Measurements from ENCODE around the gene ZNF485.
"Not testable (repeated sequence)": the region's sequence is repeated elsewhere in the genome, so short reads cannot be mapped to it uniquely, and the experiment has no call there.

Gene ZNF485
- total RNA-seq: 0.13 to 4.1 (median 2.0) reads per million in 17 experiments

DNA sequence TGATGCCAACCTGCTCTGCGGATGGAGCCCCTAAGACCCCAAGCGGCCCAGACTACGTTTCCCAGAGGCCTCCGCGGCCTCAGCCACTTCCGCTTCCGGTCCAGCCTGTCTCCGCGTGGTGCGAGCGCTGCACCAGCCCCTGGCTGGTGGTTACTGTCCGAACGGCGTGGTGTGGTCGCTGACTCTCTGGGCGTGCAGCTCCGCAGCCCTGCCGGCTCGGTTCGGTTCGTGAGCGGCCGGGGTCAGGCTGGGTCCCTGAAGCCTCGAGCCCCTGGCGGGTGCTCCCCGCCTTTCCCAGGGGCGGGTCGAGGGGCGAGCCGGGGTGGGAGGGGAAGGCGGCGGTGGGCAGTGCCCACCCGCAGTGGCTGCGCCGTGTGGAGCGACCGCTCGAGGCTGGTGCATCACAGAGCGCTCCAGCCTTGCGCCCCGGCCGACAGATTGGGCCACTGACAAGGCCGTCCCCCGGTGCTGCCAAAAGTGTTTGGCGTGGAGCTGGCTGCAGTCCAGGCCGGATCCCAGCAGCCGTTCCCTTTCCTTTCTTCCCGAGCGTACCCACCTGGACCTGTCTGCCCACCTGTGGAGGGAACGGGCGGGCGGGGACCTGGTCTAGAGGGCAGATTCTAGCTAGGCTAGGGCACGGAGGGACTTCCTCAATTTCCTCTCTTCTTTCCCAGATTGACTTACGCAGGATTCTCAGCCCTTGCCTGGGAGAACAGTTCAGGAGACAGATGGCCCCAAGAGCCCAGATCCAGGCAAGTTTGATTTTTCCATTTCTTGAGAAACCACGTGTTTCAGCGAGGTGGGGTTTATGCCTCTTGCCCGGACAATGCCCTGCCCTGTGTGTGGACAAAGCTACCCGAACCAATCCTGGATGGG is at the start of gene ZNF485:
Gene ZNF485, plus strand, starts transcription at position 116 of the 876 bp plus-strand sequence. Its CDS starts 613 bp downstream, at position 729.
- peak; percentile 55 to 79 (median 68) for DNase-seq

DNA sequence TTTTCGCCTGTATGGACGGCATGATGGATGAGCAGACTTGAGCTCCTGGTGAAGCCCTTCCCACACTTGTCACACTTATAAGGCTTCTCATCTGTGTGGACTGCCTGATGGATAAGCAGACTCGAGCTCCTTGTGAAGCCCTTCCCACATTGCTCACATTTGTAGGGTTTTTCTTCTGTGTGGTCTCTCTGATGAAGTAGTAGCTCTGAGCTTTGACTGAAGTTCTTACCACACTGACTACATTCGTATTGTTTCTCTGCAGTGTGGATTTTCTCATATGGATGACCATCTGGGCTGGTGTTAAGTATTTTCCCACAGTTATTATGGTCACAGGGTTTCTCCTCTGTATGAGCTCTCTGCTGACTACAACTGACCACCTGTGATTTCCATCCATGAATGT is 49.0 kb upstream of the ZNF485 start:
- DNase-seq: no peak

DNA sequence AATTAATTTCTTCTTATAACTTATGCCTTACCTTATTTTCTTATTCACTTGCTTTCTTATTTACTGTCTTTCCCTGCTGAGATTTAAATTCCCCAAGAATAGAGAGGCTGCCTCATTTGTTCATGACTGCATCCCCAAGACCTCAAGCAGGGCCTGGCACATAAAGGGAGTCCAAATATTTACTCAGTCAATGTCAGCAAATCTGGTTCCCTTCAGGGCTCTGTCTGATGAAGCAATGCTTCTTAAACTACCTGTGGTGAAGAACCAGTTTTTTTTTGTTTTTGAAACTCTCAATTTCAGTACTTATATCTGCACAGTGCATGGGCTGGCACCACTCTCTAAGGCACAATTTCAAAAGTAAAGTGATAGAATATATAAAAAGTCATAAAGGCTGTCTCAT is 36.6 kb upstream of the ZNF485 start:
- no peak for DNase-seq

DNA sequence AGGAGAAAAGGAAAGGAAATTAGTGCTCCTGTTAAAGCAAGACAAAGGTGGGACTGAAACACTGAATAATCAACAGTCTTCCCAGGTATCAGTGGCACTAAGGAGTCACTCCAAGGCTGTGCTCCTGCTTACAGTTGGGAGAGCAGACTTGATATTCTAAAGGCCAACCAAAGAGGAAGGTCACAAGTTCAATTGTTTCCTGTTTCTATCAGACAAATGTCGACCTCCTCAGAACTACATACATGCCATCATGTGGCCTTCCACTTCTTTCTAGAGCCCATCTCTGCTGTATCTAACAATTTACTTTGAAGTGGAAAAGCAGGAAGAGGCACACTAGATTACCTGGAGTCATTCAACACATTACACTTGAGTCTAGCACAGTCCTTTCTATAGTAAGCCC is 35.3 kb upstream of the ZNF485 start:
- peak; percentile 19 to 66 (median 39) for DNase-seq

DNA sequence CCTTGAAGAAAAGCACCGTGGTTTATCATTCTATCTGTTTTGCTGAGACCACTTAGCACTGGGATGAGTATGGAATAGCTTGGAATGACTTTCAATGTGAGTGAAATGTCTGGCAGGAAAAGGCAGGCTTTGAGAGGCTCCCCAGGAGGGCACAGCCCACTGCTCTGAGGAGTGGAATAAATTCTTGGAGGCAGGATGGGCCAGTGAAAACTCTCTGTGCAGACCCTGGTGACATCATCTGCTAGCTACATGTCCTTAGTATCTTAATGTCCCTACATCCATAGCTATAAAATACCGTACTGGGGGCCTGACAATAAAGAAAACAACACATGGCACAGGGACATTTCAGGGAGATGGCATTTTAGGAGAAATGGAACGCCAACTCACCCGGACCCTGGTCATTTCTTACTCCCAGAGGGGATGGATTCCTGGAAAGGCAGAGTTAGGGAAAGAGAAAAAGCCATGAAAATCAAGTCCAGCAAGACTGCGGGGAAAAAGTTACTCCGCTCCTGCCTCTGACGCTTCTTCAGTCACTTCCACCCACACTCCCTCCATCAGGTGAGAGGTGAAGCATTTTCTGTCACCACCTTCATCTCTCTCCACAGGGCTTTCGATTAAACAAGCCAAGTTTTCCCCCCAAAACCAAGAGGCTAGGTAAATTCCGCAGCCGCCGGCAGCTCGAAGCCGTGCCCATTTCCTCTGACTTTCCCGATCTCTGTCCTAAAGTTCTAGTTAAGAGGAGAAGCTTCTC is 32.8 kb upstream of the ZNF485 start:
- no peak for DNase-seq

DNA sequence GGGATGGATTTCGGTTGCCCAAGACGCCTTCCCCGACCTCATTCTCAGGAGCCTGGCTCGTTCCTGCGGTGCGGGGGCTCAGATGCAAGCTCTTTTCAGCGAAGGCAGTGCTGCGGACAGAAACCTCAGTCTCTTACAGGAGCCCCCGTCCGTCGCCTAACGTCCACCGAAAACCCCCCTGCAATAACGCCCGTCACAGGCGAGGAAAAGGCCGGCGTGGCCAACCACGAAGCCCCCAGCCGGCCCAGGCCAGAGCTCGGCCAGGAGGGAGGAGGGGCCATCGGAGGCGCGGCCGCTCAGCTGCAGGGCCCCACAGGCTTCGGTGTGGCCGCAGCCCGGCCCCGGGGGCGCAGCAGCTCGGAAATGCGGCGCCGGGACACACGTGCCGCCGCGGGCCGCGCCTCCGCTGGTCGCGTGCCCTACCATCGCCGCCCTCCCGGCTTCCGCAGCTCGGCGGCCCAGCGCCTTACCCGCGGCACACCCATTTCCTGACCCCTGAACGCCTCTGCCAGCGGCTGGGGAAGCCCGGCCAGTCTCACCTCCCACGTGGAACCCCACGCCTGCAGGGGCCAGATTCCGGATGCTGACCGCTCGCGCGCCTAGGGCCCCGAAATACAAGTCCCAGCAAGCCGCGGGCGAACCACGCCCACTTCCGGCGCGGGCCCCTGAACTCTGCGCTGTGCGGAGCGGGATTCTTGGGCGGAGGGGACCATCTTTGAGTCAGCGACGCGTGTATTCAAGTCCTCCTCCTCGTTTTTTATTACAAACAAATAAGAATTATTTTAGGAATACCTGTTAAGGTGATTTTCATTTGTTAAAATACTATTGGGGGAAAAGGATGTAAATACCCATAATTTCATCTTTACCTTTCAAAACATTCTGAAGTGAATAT is 32.0 kb upstream of the ZNF485 start, which contains the start of gene ZNF239:
Gene ZNF239, minus strand, starts transcription at position 616 of the 892 bp plus-strand sequence. CDS start 16,537 bp downstream, outside the sequence.
- peak; percentile 68 to 86 (median 80) for DNase-seq

DNA sequence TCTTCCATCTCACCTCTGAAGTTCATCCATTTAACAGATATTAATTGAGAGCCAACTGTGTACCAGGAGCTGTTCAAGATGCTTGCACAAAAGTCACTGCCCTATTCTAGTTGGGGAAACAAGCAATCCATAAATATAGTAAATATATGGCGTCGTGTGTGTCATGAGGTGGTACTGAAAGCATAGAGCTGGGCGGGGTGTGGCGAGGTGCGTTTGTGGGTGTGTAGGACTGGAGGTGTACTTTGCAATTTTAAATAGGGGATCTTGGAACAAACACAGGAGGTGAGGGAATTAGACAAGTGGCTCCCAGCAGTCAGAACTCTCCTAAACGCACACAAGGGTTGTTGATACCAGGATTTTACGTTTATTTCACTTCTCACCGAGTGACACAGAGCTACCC is 31.3 kb upstream of the ZNF485 start:
- no peak for DNase-seq

DNA sequence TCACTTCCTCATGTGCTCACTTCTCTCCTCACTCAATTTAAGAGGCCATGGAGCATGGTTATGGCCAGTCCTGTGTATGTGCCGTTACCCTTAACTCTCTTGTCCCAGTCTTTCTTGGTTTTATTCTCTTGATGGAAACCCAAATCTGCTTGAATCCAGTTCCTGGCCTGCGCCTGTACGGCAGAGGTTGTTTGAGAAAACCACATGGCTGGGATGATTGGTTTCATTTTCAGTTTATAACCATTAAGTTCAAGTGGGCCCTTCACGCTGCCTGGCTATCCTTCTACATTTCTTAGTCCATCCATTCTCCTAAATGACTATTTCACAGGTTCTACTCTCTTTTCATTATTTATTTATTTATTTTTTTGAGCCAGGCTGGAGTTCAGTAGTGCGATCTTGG is 30.2 kb upstream of the ZNF485 start:
- DNase-seq: no peak

DNA sequence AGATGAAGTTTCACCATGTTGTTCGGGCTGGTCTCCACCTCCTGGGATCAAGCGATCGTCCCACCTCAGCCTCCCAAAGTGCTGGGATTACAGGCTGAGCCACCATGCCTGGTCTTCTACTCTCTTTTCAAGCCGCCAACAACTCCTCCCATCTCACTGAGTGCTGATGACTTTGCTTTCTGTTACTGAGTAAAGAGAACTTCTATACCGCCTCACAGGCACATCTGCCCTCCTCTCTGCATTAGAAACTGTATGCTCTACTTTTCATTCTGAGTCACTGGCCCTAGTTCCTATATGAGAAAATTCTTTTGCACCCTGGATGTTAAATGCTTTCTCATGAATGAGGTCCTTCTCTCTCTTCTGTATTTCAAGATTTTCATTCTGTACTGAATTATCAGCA is 29.7 kb upstream of the ZNF485 start:
- DNase-seq: no peak

DNA sequence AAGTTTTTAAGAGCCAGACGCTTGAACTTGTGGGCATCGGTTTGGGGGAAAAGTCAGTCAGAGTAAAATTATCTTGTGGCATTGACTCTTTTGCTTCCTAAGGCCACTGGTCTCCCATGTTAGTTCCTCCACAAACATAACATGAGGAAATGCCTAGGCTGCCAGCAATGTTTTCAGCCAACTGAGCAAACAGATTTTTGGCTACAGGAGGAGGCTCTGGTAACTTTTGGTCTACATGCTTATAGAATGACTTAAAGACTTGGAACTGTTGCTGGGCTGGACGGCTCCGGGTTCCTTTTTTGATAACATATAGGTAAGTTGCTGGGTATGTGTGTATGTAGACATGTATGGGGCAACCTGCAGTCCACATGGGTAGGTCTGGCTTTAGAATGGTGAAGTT is 22.2 kb upstream of the ZNF485 start:
- no peak for DNase-seq

DNA sequence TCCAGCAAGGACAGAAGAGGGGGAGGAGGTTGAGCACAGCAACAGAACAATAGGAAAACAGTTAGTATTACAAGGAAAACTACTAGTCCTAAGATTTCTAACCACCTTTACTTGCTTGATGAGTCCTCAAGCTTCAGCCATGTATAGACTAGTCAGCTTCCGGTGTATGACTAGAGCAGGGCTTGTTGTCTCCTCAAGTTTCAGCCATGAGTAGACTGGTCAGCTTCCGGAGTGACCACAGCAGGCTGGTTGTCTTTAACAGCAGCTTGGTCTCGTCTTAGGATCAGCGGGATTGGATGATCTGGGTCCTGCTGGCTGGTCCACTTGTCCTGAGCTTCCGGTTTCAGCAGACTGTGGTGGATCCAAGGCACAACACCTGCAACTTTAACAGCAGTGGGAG is 21.2 kb upstream of the ZNF485 start:
- DNase-seq: no peak

DNA sequence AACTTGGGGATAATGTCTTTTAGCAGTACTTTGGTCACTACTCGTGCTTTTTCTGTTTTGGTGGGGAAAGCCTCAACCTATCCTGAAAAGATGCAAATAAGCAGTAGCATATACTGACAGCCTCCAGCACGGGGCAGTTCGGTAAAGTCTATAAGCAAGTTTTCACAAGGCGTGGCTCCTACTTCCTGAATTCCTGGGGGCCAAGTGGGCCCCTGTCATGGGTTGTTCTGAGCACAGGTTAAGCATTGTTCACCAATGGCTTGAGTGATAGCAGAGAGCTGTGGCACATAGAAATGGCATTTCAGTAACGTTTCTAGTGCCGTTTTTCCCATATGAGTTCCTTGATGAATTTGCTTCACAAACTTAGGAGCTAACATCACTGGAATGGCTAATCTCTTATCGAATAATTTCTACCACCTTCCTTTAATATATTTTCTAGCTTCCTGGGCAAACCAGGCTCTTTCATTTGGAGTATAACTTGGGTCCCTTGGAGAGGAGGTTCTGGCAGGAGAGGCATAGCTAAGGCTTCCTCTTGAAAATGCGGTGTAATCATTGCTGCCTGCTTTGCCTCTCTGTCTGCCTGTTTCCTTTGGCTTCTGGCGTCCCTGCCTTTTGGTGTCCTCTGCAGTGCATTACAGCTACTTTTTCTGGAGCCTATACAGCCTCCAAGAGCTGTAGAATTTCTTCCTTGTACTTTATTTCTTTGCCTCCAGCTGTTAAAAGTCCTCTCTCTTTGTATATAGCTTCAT is 20.1 kb upstream of the ZNF485 start:
- DNase-seq: no peak

DNA sequence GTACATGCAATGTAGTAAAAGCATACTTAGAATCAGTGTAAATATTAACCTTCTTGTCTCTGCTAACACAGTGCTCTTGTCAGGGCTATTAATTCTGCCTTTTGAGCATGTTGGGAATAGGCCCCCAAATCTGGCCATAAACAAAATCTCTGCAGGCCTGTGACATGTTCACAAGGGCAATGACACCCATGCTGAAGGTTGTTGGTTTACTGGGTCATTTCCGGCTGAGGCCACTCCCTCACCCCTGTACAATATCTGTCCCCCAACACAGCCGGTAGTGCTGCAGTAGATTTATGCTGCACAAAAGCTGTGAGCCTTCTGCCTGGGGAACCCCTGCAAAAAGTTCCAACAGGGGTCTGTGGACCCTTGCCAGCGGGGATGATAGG is 19.5 kb upstream of the ZNF485 start:
- not testable (repeated sequence) for DNase-seq

DNA sequence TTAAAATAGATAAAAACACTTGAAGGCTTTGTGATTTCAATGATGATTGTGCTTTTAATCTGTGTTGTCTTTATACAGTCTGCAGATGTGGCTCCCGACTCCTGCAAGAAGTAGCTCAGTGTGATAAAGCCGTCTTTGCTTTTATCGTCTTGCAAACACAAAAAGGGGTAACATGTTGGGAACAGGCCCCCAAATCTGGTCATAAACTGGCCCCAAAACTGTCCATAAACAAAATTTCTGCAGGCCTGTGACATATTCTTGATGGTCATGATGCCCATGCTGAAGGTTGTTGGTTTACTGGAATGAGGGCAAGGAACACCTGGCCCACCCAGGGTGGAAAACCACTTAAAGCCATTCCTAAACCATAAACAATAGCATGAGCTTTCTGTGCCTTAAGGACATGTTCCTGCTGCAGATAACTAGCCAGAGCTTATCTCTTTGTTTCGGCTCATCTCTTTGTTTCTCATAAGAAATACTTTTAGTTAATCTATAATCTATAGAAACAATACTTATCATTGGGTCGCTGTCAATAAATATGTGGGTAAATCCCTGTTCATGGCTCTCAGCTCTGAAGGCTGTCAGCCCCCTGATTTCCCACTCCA is 14.8 kb upstream of the ZNF485 start:
- no peak for DNase-seq

DNA sequence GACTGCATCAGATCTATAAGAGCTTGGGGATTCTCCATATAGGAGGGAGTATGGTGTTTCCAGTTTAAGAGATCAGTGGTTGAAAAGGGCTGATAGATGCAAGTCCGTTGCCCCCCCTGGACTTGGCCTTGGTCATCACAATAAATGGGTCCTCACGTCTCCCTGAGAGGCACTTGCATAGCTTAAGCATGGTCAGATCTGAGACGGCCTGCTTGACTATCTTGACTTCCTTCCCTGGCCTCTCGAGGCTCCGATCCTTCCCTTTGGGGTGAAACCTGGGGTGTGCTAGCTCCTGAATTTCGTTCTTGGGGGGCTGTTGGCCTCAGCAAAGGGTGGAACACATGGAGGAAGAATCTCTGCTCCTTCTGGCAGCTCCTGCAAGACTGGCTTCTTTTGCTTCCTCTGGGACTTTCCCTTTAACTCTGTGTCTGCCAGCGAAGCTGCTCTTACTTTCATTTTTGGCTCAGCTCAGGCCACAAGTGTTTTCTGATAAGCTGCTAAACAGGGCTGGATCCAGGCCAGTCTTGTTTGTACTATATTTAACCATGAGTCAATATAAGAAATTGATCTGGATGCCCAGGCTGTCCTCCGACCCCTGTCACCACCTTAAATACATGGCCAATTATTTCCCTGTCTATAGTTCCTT is 11.2 kb upstream of the ZNF485 start:
- peak; percentile 35 to 70 (median 52) for DNase-seq

DNA sequence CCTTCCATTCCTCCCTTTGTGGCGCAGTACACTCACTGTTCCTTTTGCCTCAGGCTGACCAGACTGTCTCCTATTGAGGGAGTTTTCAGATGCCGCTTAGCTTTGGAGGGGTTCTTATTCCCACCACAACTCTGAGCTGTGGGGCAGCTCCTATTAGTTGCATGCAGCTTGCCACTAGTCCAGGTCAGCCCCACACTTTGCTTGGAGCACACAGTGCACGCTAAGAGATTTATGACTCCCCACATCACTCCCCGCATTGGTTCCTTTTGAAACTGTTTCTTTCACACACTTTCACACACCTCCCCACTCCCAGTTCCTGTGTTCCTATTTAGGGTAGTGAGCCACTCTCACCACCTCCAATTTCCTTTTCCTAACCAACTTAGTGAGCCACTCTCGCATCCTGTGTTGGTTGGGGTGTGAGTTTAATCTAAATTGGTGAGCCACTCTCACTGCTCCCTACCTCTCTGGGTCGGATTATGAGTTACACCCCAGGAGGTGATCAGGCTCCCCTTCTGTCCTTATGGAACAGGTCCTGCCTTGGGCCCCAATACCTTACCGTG is 10.4 kb upstream of the ZNF485 start:
- peak in 3 of 4 experiments; percentile 25 to 34 (median 31) for DNase-seq

DNA sequence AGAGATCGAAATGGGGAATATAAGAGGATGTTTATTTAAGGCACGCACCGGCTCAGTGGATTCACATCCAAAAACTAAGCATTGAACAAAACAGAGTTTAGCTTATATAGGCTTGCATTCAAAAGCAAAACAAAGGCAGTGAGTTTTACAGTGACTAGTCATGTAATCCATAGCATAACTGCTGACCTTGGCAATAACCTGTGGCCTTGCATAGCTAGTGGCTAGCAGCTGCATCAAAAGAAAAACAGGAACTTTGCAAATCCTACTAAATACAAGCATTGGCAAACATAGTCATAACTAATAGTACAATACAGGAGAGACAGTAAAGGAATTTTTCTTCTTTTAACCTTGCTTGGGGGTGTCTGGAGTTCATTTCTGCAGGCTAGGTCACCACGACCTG is 9.7 kb upstream of the ZNF485 start:
- peak; percentile 44 to 80 (median 64) for DNase-seq

DNA sequence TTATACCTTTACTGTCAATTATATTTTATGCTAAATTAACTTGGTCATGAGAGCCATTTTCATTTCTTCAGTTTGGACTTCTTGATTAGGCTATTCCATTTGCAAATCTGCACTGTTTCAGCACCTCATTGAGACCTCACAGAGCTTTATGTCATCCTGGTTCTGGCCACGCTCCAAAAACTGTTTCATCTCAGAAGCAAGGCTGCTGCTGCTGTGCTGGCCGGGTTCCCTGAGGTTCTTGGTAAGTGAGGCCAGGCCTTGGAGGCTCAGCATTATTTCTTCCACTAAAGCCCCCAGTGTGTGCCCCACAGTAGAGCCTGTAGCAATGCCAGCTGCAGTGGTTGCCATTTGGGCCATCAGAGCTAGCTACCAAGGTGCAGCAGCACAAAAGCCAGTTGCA is 7.8 kb upstream of the ZNF485 start:
- no peak for DNase-seq

DNA sequence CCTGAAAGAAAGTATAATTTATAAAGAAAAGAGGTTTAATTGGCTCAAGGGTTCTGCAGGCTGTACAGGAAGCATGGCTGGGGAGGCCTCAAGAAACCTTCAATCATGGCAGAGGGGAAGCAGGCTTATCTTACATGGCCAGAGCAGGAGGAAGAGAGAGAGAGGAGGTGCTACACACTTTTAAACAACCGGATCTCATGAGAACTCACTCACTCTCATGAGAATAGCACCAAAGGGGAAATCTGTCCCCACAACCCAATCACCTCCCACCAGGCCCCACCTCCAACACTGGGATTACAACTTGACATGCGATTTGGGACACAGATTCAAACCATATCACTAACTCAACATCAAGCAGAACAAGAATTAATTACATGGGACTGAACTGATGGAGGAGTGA is 6.9 kb upstream of the ZNF485 start:
- DNase-seq: peak in 1 of 4 experiments; percentile 18

DNA sequence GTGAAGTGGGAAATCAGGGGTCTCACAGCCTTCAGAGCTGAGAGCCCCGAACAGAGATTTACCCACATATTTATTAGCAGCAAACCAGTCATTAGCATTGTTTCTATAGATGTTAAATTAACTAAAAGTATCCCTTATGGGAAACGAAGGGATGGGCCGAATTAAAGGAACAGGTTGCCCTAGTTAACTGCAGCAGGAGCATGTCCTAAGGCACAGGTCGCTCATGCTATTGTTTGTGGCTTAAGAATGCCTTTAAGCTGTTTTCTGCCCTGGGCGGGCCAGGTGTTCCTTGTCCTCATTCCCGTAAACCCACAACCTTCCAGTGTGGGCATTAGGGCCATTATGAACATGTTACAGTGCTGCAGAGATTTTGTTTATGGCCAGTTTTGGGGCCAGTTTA is 4.7 kb upstream of the ZNF485 start:
- not testable (repeated sequence) for DNase-seq
